ENCODE results near the gene ST6GALNAC3.
"Not testable (repeated sequence)": the region's sequence is repeated elsewhere in the genome, so short reads cannot be mapped to it uniquely, and the experiment has no call there.

The ST6GALNAC3 gene

DNA sequence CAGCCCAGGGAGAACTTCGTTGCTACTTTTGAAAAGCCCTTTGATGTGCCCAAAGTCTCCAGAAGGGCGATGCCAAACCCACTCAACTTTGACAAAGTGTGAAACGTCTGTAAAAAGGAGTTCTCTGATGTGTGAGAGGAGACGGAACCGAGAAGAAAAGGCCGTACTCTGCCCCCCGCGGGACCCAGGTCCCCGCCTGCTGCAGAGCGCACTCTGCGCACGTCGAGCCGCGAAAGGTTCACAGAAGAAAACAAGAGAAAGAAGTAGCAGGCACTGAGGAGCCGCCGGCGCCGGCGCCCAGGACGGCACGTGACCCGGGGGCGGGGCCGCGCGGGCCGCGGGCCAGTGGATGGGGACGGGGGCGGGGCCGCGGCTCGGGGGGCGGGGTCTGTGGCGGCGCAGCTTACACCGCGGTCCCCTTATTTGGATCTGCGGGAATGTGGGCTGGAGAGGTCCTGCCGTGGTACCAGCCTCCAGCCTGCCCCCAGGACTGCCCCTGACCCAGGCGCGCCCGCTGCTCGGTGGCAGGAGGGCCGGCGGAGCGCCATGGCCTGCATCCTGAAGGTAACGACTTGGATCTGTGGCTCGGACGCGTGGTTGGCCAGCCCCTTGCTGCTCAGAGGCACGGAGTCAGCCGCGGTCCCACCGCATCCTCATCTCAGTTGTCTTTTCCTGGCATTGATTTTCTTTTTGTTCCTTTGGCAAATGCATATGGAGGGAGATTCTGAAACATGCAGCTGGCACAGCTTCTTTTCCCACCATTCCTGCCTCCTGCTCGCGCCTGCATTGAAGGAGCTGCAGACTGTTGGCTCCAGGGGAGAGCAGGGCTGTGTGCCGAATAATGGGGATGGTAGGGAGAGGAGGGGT is at the start of gene ST6GALNAC3:
TSS of gene ST6GALNAC3 (plus strand) at position 426 of the 867 bp plus-strand sequence.
- DNase-seq (ENCODE audit: low spot score), result peak; percentile 50

GRCh38 chr1:76027341-76027740 is 47.2 kb upstream of the ST6GALNAC3 start:
- no peak for DNase-seq (ENCODE audit: low spot score)

- no peak for DNase-seq (ENCODE audit: low spot score)
Observed at GRCh38 chr1:76029331-76029730, 45.2 kb upstream of the ST6GALNAC3 start.

DNA sequence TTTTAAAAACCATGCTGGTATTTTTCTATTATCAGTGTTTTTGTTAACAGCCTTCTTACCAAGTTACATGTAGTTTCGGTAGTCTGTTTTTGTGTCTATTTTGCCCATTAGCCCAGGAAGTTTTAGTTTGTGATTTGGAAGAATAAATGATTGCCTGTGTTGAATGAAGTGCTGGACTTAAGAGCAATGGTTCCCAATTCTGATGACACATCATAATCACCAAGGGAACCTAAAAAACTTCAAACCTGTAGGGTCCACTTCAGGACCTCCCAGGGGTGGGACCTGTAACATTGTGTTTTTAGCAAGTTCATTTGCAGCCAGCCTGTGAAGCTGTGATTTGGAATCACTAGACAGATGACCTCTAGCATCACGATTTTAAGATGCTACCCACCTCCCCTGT is 43.0 kb upstream of the ST6GALNAC3 start:
- DNase-seq (ENCODE audit: low spot score), result no peak

DNA sequence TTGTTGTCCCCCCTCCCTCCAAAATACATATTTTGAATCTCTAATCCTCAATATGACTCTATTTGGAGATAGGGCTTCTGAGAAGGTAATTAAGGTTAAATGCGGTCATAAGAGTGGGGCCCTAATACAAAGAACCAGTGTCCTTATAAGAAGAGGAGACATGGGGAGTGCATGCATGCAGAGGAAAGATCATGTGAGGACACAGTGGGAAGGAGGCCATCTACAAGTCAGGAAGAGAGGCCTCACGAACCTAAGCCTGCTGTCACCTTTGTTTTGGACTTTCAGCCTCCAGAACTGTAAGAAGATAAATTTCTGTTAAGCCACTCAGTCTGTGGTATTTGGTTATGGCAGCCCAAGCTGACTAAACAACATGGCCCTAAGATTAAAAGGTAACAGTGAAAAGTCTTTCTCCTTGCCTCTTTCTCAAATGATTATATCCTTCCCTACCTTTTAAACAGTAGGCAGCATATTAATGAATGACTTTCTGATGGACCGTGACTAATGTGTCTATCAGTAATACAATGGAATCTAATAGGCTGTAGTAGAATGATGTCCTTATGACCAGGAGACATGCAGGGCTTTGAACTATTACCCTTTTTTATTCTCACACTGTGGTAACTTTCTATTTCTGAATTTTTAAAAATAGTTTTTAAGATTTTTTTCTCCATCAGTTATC is 40.6 kb upstream of the ST6GALNAC3 start:
- no peak for DNase-seq (ENCODE audit: low spot score)

DNA sequence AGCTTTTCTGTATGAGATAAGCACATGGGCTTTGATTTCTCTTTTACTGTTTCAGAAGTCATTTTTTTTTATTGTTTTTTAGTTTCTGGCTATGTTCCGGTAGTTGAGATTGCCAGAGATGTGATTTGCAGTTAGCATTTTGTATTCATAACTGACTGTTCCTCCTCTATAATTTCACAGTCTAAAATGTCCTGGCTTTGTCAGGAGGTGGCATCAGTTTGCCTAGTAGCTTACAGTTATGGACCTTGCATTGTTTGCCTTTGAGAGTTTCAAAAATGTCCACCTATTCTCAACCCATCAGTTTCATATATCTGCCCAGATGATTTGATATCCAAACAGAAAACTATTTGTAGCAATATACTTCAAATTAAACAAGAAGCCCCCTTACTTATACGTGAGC is 39.5 kb upstream of the ST6GALNAC3 start:
- peak; percentile 9 for DNase-seq (ENCODE audit: low spot score)

GRCh38 chr1:76037324-76037723 is 37.2 kb upstream of the ST6GALNAC3 start:
- no peak for DNase-seq (ENCODE audit: low spot score)

- no peak for DNase-seq (ENCODE audit: low spot score)
Observed at GRCh38 chr1:76038287-76039004, 36.1 kb upstream of the ST6GALNAC3 start.

GRCh38 chr1:76046149-76046548 is 28.4 kb upstream of the ST6GALNAC3 start:
- DNase-seq (ENCODE audit: low spot score), result no peak

DNA sequence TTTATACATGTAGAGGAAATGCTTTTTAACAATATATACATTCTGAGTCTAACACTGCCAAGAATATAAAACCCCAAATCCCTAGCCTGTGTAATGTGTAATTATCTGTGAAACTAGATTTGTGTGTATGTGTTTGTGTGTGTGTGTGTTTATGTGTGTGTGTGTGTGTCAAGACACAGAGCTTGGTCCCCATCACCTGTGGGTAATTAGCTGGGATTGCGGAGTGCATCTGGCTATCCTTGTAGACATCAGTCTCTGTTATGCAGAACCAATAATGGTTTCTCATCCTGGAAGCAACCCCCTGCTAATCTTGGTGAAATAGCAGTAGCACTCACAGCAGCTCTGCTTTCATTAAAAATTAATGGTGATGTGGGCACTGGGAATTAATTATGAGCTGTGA is 26.3 kb upstream of the ST6GALNAC3 start:
- DNase-seq (ENCODE audit: low spot score), result no peak

- no peak for DNase-seq (ENCODE audit: low spot score)
Observed at GRCh38 chr1:76048926-76049325, 25.6 kb upstream of the ST6GALNAC3 start.

DNA sequence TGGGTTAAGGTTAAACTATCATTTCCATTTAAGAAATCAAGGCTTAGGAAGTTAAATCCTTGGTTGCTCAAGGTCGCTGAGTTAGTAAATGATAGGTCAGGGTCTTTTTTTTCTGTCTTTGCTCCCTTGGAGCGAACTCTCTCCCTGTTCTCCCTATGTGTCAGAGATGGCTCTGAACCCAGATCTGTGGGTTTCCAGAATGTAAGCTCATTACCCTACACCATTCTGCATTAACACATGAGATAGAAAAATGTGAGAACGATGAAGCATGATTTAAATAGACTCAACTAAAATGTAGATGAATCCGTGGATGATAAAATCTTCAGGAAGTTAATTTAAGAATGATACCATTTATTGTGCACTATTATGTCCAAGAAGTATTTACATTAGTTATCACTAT is 25.0 kb upstream of the ST6GALNAC3 start:
- no peak for DNase-seq (ENCODE audit: low spot score)

- DNase-seq (ENCODE audit: low spot score), result not testable (repeated sequence)
Observed at GRCh38 chr1:76050073-76050472, 24.5 kb upstream of the ST6GALNAC3 start.

- no peak for DNase-seq (ENCODE audit: low spot score)
Observed at GRCh38 chr1:76053021-76053420, 21.5 kb upstream of the ST6GALNAC3 start.

GRCh38 chr1:76054359-76054758 is 20.2 kb upstream of the ST6GALNAC3 start:
- no peak for DNase-seq (ENCODE audit: low spot score)

- DNase-seq (ENCODE audit: low spot score), result no peak
Observed at GRCh38 chr1:76055987-76056386, 18.6 kb upstream of the ST6GALNAC3 start.

GRCh38 chr1:76059451-76059850 is 15.1 kb upstream of the ST6GALNAC3 start:
- peak; percentile 8 for DNase-seq (ENCODE audit: low spot score)

GRCh38 chr1:76065270-76065669 is 9.3 kb upstream of the ST6GALNAC3 start:
- DNase-seq (ENCODE audit: low spot score), result no peak

- no peak for DNase-seq (ENCODE audit: low spot score)
Observed at GRCh38 chr1:76066394-76066793, 8.2 kb upstream of the ST6GALNAC3 start.

- DNase-seq (ENCODE audit: low spot score), result no peak
Observed at GRCh38 chr1:76068542-76068941, 6.0 kb upstream of the ST6GALNAC3 start.

GRCh38 chr1:76068953-76069561 is 5.5 kb upstream of the ST6GALNAC3 start:
- no peak for DNase-seq (ENCODE audit: low spot score)

GRCh38 chr1:76070538-76070937 is 4.0 kb upstream of the ST6GALNAC3 start:
- no peak for DNase-seq (ENCODE audit: low spot score)
